NCI-H1048 (cell line): ENCODE data around the gene PNLIPRP3.
"Not testable (repeated sequence)": the region's sequence is repeated elsewhere in the genome, so short reads cannot be mapped to it uniquely, and the experiment has no call there.

Source experiments
- DNase-seq: peaks from one replicate; lab custom pipeline; 2025; lab: John Stamatoyannopoulos, UW

PNLIPRP3 gene

GRCh38 chr10:116427671-116428070 lies at the start of gene PNLIPRP3:
TSS of gene PNLIPRP3 (plus strand) at chr10:116427847. CDS start at chr10:116428013, 166 bp downstream.
- DNase-seq, result no peak

GRCh38 chr10:116382290-116382689 lies 45.4 kb upstream of the PNLIPRP3 start:
- no peak for DNase-seq

- no peak for DNase-seq
These were observed 42.3 kb upstream of the PNLIPRP3 start for GRCh38 chr10:116385311-116385710.

GRCh38 chr10:116385994-116386809 lies 41.4 kb upstream of the PNLIPRP3 start:
- DNase-seq, result no peak

- not testable (repeated sequence) for DNase-seq
These were observed 34.3 kb upstream of the PNLIPRP3 start for GRCh38 chr10:116393246-116393831.

- no peak for DNase-seq
These were observed 32.2 kb upstream of the PNLIPRP3 start for GRCh38 chr10:116395223-116395985.

- no peak for DNase-seq
These were observed 29.4 kb upstream of the PNLIPRP3 start for GRCh38 chr10:116398224-116398623.

- no peak for DNase-seq
These were observed 24.8 kb upstream of the PNLIPRP3 start for GRCh38 chr10:116402858-116403257.

GRCh38 chr10:116403740-116404250 lies 23.9 kb upstream of the PNLIPRP3 start:
- DNase-seq, result no peak

- no peak for DNase-seq
These were observed 18.9 kb upstream of the PNLIPRP3 start for GRCh38 chr10:116408719-116409118.

- no peak for DNase-seq
These were observed 17.3 kb upstream of the PNLIPRP3 start for GRCh38 chr10:116410351-116410750.

- DNase-seq, result no peak
These were observed 9.8 kb upstream of the PNLIPRP3 start for GRCh38 chr10:116417821-116418220.

- no peak for DNase-seq
These were observed 9.3 kb upstream of the PNLIPRP3 start for GRCh38 chr10:116418389-116418788.

GRCh38 chr10:116421815-116422214 lies 5.8 kb upstream of the PNLIPRP3 start:
- no peak for DNase-seq

- DNase-seq, result no peak
These were observed 1.8 kb downstream of the PNLIPRP3 start for GRCh38 chr10:116429288-116429977.

- no peak for DNase-seq
These were observed 2.6 kb downstream of the PNLIPRP3 start for GRCh38 chr10:116430288-116430687.

GRCh38 chr10:116431598-116431997 lies 4.0 kb downstream of the PNLIPRP3 start:
- no peak for DNase-seq

GRCh38 chr10:116437076-116437692 lies 9.5 kb downstream of the PNLIPRP3 start:
- no peak for DNase-seq

GRCh38 chr10:116440330-116441030 lies 12.8 kb downstream of the PNLIPRP3 start:
- DNase-seq, result no peak

GRCh38 chr10:116444527-116445142 lies 17.0 kb downstream of the PNLIPRP3 start:
- DNase-seq, result no peak
